HEK293T (cell line): ENCODE measurements around the gene TET2.

Experiments used
- CTBP1 ChIP-seq: fragments of 450-650 bp; IDR thresholded peaks from 2 replicates; pipeline ENCODE4 v1.6.1; 2016; ENCODE audit warnings: borderline replicate concordance
- FOXM1 ChIP-seq: fragments of 450-650 bp; IDR thresholded peaks from 2 replicates; pipeline ENCODE4 v1.6.1; 2017; ENCODE audit warnings: mild to moderate bottlenecking, borderline replicate concordance
- HDGF ChIP-seq: fragments of 450-650 bp; IDR thresholded peaks from 2 replicates; pipeline ENCODE4 v1.6.1; 2017; ENCODE audit warnings: antibody characterized with exemption, borderline replicate concordance
- LEF1 ChIP-seq: fragments of 450-650 bp; IDR thresholded peaks from 2 replicates; pipeline ENCODE4 v1.6.1; 2017; ENCODE audit warnings: mild to moderate bottlenecking, borderline replicate concordance
- NFRKB ChIP-seq: fragments of 450-650 bp; IDR thresholded peaks from 2 replicates; pipeline ENCODE4 v1.6.1; 2016; ENCODE audit warnings: mild to moderate bottlenecking, moderate library complexity
- SP1 ChIP-seq: fragments of 450-650 bp; IDR thresholded peaks from 2 replicates; pipeline ENCODE4 v1.6.1; 2017
- TARDBP ChIP-seq: fragments of 450-650 bp; IDR thresholded peaks from 2 replicates; pipeline ENCODE4 v1.6.1; 2016

- TF ChIP-seq FOXM1: no peak
- no peak for TF ChIP-seq HDGF
- no peak for TF ChIP-seq NFRKB
- TF ChIP-seq TARDBP: no peak
- no peak for TF ChIP-seq SP1
- TF ChIP-seq LEF1: no peak
- TF ChIP-seq CTBP1: no peak
Observed at GRCh38 chr4:105133976-105134375, 12.7 kb upstream of the TET2 start.
